NCI-H2029 treated with DMSO at 0.1 percent for 48 hours (cell line): ENCODE data around the gene WDR74.
"Not testable (repeated sequence)": the region's sequence is repeated elsewhere in the genome, so short reads cannot be mapped to it uniquely, and the experiment has no call there.

ENCODE experiments used
- DNase-seq: peaks from one replicate; lab custom pipeline; 2025; lab: John Stamatoyannopoulos, UW

WDR74 gene

DNA sequence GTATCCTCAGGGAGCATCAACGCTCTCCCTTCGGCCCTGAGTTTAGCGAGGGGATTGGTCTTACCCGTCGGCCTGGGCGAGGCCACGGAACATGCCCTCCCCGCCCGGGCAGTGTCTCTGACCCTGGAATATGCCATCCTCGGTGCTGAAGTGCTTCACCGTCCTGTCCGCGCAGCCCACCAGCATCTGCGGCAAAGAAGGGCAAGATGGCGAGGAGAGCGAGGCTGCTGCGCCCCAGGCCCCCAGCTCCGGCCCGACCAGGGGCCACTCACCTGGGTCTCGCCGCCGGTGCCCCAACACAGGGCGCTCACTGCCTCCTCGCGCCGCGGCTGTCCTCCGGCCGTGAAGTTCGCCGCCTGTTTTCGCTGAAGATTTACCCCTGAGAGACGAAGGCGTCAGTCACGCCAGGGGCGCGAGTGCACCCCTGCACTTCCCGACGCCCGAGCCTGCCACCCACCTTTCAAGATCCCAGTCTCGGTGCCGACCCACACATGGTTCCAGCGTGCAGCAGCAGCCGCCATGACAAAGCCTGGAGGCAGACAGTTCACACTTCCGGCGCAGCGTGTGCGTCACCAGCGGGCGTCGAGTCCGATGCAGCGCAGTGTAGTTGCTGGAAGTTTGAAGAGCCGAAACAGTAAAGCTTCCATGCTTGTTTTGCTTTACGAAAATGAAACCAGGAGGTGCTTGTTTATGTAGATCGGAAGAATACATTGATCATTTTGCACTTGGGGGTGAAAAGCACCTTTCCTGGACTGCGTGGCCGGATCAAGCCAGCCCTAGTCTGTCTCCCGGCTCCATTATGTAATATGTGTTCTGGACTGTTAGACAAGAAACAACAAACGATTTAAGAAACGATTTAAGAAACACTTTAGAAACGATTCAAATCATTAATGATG lies at the start of gene WDR74:
Gene WDR74, minus strand, starts transcription at position 541 of the 896 bp plus-strand sequence. Its CDS starts 20 bp downstream, at position 521.
- peak; percentile 78 for DNase-seq

DNA sequence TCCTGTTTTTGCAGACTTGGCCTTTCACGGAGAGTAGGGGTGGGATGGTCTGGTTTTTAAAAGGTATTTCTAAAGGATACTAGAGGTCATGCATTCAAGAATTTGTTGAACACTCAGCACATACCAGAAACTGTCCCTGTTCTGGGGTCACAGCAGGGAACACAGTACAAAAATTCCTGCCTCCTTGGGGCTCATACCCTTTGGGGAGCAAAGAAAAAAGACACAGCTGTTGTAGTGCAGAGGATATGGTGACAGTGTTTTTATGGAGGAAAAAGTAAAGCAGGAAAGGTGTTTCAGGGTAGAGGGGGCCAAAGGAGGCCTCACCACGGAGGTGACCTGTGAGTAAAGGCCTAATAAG lies 49.7 kb upstream of the WDR74 start:
- no peak for DNase-seq

DNA sequence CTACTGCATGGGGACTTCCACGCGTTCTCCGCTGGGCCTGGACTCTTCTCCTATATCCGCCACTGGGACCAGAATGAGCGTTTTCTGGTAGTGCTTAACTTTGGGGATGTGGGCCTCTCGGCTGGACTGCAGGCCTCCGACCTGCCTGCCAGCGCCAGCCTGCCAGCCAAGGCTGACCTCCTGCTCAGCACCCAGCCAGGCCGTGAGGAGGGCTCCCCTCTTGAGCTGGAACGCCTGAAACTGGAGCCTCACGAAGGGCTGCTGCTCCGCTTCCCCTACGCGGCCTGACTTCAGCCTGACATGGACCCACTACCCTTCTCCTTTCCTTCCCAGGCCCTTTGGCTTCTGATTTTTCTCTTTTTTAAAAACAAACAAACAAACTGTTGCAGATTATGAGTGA lies 49.0 kb upstream of the WDR74 start:
- no peak for DNase-seq

DNA sequence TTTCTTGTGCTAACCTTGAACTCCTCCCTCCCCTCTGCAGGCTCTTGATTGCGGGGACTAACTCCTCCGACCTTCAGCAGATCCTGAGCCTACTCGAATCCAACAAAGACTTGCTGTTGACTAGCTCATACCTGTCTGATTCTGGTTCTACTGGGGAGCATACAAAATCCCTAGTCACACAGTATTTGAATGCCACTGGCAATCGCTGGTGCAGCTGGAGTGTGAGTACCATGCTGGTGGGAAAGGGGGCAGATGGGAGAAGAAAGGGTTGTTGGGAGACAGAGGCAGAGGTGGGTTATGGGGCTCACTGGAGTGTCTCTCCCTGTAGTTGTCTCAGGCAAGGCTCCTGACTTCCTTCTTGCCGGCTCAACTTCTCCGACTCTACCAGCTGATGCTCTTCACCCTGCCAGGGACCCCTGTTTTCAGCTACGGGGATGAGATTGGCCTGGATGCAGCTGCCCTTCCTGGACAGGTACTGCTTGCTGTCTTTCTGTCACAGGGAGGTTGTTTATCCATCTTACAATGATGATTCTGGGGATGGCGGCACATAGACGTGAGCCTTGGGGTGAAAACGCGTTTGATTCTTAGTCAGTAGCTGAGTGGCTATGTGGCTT lies 45.9 kb upstream of the WDR74 start:
- no peak for DNase-seq

DNA sequence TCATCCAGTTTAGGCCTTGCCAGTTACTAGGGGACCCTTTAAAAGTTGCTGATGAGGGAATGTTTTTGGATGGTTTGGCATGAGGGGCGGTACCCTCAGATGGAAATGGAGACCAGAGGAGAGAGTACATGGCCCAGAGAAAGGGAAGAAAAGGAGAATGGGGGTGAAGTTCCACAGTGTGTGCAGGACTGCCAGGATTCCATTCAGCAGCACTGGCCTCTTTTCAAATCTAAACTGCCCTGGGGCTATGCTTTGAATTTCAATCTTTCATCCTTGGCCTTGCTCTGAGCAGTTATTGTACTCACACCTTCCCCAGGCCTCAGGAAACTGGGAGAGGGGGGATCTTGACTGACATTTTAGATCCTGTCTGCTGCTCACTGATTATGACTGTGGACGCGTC lies 44.3 kb upstream of the WDR74 start:
- DNase-seq = no peak

DNA sequence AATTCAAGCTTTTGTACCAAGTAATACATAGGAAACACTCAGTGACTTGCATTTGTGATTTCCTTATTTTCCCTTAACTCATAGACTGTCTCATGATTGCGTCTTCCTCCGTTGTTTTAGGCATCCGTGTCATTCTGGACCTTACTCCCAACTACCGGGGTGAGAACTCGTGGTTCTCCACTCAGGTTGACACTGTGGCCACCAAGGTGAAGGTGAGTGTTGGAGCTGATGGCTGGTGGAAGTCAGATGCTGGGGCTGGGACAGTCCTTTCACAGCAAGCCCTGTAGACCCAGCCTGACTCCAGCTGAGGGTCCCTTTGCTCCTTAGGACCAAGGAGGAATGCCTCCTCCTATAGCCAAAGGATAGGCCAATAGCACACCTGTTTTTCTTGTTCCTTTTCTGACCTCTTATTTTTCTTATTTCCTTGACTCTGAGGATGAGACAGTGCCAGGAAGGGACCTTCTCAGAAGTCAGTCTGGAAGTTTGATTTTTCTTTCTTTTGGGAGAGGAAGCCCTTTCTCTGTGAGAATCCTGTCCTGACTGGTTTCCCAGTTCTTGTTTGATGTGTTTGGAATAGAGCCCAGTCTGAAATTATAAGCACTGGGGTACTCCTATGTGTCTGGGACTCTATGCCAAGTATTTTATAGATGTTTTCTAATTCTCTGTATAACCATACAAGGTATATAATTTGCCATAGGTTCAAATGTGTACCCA lies 43.6 kb upstream of the WDR74 start:
- no peak for DNase-seq

DNA sequence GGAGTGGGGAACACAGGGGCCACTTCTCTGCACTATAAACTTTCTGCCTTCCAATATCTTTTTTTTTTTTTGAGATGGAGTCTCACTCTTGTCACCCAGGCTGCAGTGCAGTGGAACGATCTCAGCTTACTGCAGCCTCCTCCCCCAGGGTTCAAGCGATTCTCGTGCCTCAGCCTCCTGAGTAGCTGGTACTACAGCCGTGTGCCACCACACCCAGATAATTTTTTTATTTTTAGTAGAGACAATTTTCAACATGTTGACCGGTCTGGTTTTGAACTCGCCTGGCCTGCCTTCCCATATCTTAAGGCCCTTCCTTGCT lies 43.0 kb upstream of the WDR74 start:
- DNase-seq = no peak

DNA sequence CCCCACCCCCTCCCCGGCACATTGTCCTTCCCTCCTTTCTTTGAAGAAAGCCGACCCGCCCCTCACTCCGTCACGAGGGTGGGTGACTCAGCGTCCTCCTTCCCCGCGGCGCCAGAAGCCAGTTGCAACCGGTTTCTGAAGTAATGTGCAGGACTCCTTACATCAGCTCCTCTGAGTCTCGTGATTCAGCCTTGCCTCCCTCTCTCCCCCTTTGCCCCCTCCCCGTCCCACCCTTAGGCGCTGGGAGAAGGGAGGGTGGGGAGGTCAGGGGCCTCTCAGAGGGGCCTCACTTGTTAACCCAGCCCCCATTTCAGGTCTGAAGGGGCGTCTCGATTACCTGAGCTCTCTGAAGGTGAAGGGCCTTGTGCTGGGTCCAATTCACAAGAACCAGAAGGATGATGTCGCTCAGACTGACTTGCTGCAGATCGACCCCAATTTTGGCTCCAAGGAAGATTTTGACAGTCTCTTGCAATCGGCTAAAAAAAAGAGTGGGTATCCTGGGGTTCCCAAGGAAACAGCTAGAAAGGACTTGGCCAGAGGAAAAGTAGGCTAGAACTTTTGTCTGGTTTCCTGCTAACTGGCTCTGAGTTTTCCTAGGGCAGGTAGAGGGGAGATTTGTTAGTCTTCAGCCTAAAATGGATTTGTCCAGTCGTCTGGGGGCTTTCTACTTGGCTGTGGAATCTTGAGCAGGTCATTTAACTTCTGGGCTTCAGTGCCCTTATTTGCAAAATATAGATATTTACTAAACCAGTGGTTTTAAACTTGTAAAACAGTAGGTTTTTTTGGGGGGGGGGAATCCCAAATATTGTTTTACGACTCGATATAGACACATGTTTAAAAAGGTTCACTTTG lies 42.4 kb upstream of the WDR74 start:
- DNase-seq = no peak

DNA sequence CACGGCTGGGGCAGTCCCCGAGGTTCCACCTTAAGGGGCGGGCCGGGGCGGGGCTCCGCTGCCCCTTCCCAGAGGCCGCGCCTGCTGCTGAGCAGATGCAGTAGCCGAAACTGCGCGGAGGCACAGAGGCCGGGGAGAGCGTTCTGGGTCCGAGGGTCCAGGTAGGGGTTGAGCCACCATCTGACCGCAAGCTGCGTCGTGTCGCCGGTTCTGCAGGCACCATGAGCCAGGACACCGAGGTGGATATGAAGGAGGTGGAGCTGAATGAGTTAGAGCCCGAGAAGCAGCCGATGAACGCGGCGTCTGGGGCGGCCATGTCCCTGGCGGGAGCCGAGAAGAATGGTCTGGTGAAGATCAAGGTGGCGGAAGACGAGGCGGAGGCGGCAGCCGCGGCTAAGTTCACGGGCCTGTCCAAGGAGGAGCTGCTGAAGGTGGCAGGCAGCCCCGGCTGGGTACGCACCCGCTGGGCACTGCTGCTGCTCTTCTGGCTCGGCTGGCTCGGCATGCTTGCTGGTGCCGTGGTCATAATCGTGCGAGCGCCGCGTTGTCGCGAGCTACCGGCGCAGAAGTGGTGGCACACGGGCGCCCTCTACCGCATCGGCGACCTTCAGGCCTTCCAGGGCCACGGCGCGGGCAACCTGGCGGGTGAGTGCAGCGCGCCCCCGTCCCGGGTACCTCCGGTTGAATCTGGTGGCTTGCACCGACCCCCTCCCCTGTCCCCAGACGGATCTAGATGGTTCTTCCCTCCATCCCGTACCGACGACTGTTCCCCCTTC lies 41.6 kb upstream of the WDR74 start, which contains the start of gene SLC3A2:
Gene SLC3A2, plus strand, starts transcription at position 94 of the 776 bp plus-strand sequence. Its CDS starts 128 bp downstream, at position 222.
- peak; percentile 63 for DNase-seq

DNA sequence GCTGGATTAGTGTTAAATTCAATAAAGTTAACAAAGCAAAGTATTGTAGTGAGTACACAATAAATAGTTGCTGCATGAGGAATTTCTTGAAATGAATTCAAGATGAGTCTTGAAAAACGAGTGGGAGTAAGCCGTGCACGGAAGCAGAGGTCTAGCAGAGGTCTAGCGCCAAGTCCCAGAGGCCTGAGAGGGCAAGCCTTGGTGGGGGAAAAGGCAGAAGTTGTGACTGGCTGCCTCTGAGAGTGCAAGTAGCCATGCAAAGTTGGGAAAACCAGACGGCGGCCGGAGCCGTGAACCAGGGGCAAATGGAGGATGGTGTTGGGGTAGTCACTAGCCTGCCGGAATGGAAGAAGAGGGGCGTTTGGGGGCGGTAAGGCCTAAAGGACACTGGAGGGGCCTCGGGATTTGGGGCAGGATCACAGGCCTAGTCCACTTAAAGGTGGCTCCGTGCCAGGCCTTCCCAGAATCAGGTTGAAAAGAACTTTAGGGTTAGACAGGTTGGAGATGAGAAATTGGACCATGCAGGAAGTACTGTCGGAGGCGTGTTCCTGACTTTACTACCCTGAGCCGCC lies 40.9 kb upstream of the WDR74 start:
- DNase-seq = no peak

DNA sequence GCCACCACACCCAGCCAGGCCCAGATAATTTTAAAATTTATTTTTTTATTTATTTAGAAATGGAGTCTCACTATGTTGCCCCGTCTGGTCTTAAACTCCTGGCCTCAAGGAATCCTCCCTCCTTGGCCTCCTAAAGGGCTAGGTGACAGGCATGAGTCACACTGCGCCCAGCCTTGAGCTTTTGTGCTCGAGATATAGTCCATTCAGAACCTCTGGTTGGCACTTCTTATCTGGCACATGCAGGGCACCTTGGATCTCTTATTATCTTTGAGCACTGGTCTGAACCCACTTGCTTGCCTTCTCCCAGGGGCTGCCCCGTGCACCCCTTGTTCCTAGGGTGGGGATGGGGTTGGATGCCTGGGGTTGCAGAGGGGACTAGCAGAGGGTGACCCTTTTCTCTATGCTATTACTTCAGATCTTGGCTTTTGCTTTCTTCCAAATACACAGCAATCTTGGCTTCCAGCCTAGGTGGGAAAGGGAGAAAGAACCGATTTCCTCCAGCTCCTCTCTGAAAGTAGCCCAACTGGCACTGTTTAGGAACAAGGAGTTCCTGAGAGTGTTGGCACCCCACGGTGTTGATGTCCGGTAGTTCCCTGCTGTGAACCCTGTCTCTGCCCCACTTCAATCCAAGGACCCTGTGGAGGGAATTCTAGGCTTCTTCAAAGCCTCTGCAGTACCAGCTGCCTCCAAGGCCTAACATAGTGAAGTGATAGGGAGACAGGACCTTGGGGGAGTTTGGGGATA lies 40.0 kb upstream of the WDR74 start:
- no peak for DNase-seq

DNA sequence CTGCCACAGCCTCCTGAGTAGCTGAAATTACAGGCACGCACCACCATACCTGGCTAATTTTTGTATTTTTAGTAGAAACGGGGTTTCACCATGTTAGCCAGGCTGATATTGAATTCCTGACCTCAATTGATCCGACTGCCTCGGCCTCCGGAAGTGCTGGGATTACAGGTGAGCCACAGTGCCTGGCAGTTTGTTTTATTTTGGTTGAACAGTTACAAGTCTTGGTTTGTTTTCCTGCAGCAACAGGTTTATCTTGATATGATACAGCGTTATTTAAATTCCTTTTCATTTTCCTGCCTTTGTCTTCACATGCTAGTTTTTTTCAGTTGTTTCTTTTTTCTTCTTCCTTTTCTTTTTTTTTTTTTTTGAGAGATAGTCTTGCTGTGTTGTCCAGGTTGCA lies 37.3 kb upstream of the WDR74 start:
- no peak for DNase-seq

DNA sequence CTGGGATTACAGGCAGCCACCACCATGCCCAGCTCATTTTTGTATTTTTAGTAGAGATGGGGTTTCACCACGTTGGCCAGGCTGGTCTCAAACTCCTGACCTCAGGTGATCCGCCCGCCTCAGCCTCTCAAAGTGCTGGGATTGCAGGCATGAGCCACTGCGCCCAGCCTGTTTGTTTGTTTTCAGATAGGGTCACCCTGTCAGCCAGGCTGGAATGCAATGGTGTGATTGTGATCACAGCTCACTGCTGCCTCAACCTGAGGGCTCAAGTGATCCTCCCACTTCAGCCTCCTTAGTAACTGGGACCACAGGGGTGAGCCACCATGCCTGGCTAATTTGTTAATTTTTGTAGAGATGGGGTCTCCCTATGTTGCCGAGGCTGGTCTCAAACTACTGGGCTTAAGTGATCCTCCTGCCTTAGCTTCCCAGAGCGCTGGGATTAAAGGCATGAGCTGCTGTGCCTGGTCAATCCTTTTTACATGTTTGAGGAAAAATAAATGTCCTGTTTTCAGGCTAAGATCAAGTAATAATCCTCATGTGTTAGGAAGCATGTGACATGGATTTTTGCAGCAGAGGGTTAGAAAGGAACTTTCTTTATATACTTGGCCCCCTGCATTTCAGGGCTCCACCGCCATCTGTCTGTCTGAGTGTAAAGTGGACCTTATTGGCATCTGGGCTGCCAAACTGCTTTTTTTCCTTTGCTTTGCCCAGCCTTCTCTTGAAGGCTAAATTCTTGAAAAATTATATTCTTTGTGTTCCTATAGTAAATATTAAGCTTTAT lies 36.5 kb upstream of the WDR74 start:
- DNase-seq = no peak

DNA sequence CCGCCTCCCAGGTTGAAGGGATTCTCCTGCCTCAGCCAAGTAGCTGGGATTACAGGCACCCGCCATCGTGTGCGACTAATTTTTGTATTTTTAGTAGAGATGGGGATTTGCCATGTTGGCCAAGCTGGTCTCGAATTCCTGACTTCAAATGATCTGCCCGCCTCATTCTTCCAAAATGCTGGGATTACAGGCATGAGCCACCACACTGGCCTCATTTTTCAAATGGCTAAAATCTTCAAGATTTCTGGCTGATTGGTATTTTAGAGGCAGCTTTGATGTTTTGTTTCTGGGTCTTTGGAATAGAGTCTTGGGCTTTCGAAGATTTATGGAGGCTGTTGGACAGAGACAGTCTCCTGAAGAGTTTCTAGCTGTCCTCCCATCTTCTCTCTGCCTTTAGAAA lies 35.5 kb upstream of the WDR74 start:
- no peak for DNase-seq

DNA sequence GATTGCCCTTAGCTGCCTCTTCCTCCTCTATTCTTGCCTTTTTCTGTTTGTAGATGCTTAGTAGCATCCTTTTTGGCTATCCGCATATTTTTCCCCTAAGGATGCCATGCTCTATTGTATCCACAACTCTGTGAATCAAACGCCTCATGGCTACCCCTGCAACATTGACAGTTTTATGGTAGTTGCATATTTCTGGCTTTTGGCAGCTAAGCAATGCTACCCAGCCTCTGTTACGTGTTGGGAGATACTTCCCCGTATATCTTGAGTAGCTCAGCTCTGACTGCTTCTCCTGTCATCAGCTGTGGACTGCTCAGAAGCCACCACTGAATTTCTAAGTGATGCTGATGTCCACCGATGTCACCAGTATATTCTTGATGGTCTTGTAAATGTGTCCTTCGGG lies 26.2 kb upstream of the WDR74 start:
- DNase-seq = no peak

DNA sequence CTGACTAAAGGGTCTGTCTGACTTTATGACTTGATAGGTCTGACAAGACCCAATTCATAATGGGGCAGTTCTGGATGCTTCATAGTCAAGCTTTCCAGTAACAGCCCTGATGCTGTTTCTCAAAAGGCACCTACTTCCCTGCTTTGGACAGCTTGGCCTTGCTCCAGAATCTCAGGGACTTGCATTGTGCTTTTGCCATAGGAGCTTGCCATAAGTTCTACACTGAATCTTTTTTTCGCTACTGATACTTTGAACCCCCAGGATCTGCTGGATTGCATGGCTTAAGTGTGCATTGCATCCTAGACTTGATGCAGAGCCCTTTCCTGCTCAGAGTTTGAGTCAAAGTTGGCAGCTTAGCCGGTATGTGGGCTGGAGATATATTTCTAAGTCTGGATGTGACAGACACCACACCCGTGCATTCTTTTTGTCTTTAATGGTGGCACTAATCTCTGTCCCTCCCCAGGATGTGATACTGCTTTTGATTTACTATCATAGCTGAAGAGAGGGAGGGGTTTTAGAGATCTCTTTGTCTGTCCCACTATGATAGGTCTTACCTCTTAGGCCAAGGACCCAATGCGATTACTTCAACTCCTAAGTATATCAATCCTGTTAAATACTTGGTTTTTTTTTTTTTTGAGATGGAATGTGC lies 24.4 kb upstream of the WDR74 start:
- no peak for DNase-seq

DNA sequence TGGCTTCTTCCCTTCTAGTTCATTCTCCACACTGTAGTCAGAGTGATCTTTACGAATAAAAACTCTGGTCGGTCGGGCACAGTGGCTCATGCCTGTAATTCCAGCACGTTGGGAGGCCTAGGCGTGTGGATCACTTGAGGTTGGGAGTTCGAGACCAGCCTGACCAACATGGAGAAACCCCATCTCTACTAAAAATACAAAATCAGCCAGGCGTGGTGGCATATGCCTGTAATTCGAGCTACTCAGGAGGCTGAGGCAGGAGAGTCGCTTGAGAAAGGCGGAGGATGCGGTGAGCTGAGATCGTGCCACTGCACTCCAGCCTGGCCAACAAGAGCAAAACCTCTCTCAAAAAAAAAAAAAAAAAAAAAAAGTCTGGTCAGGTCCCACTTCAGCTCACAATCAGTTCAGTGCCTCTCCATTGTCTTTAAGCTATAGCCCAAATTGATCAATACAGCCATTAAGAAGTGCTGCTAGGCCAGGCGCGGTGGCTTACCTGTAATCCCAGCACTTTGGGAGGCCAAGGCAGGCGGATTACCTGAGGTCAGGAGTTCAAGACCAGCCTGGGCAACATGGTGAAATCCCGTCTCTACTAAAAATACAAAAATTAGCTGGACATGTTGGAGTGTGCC lies 22.3 kb upstream of the WDR74 start:
- not testable (repeated sequence) for DNase-seq

DNA sequence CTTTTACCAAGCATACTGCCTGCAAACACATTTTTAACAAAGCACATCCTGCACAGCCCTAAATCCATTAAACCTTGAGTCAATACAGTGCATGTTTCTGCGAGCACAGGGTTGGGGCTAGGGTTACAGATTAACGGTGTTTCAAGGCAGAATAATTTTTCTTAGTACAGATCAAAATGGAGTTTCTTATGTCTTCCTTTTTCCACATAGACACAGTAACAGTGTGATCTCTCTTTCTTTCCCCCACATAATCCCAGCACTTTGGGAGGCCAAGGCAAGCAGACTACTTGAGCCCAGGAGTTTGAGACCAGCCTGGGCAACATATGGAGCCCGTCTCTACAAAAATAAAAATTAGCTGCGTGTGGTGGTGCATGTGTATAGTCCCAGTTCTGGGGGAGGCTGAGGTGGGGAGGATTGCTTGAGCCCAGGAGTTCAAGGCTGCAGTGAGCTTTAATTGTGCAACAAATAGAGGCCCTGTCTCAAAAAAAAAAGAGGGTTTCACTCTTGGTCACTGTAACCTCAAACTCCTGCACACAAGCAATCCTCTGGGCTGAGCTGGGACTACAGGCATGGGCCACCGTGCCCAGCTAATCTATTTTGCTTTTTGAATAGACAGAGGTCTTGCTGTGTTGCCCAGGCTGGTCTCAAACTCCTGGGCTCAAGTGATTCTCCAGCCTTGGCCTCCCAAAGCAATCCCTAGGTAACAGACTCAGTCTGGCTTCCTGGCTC lies 21.6 kb upstream of the WDR74 start:
- DNase-seq = no peak
